ENCODE data around the gene KMT2A.
A peak's percentile ranks its signal among the peaks of the same experiment; 100 is the strongest.

Gene KMT2A

DNA sequence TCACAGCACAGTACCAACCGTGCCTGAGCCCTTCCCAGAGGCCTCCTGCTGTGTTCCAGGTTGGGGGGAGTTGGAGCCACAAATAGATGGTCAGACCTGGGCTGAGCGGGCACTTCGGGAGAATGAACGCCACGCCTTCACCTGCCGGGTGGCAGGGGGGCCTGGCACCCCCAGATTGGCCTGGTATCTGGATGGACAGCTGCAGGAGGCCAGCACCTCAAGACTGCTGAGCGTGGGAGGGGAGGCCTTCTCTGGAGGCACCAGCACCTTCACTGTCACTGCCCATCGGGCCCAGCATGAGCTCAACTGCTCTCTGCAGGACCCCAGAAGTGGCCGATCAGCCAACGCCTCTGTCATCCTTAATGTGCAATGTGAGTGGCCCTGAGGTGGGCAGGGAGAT is 95.8 kb downstream of the KMT2A start:
- DNase-seq (ENCODE audit: low read depth in 3 of 3, low spot score in 1 of 3), result no peak

DNA sequence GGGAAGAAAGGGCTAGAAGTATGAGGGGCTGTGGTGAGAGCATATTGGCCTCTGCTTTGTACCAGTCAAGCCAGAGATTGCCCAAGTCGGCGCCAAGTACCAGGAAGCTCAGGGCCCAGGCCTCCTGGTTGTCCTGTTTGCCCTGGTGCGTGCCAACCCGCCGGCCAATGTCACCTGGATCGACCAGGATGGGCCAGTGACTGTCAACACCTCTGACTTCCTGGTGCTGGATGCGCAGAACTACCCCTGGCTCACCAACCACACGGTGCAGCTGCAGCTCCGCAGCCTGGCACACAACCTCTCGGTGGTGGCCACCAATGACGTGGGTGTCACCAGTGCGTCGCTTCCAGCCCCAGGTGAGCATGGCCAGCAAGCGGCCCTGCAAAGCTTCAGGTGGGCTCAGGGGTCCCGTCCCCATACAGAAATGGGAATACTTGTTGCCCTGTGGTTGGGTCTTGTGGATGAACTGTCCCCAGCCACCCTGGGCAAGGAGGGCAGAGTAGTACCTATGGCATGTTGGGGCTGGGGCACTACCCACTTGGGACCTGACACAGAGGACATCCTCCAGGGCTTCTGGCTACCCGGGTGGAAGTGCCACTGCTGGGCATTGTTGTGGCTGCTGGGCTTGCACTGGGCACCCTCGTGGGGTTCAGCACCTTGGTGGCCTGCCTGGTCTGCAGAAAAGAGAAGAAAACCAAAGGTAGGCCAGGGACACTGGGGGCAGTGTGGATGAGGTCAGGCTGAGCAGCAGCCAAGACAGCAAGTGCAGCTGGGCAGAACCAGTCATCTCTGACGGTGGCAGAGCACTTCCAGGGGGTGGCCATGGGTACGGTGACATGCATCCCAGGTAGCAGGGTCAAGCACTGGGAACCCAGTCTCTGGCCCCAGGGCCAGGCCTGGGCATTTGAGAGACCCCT is 96.8 kb downstream of the KMT2A start:
- DNase-seq (ENCODE audit: low read depth in 3 of 3, low spot score in 1 of 3), result no peak

DNA sequence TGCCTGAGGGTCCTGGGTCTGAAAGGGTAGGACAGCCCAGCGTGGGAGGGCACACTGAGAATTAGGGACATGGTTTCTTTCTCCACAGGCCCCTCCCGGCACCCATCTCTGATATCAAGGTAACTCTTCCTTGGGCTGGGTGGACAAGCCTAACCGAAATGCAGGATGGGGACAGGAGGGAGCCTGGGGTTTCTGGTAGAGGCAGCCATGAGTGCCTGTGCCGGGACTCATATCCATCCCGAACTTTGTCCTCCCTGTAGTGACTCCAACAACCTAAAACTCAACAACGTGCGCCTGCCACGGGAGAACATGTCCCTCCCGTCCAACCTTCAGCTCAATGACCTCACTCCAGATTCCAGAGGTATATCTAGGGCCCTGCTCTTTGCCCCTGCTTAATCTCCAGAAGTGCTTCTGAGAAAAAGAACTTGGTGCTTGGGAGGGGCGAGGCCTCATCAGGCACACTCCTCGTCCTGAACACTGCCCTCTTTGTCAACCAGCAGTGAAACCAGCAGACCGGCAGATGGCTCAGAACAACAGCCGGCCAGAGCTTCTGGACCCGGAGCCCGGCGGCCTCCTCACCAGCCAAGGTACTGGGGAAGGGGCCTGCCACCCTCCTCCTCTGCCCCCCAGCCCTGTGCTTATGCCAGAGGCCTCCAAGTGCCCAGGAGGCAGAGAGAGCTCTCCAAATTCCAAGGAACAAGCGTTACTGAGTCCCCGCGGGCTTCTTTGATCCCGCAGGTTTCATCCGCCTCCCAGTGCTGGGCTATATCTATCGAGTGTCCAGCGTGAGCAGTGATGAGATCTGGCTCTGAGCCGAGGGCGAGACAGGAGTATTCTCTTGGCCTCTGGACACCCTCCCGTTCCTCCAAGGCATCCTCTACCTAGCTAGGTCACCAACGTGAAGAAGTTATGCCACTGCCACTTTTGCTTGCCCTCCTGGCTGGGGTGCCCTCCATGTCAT is 97.8 kb downstream of the KMT2A start:
- DNase-seq (ENCODE audit: low read depth in 3 of 3, low spot score in 1 of 3), result no peak

DNA sequence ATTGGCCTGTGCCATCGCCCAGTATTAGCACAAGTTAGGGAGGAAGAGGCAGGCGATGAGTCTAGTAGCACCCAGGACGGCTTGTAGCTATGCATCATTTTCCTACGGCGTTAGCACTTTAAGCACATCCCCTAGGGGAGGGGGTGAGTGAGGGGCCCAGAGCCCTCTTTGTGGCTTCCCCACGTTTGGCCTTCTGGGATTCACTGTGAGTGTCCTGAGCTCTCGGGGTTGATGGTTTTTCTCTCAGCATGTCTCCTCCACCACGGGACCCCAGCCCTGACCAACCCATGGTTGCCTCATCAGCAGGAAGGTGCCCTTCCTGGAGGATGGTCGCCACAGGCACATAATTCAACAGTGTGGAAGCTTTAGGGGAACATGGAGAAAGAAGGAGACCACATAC is 99.0 kb downstream of the KMT2A start:
- no peak for DNase-seq (ENCODE audit: low read depth in 3 of 3, low spot score in 1 of 3)

DNA sequence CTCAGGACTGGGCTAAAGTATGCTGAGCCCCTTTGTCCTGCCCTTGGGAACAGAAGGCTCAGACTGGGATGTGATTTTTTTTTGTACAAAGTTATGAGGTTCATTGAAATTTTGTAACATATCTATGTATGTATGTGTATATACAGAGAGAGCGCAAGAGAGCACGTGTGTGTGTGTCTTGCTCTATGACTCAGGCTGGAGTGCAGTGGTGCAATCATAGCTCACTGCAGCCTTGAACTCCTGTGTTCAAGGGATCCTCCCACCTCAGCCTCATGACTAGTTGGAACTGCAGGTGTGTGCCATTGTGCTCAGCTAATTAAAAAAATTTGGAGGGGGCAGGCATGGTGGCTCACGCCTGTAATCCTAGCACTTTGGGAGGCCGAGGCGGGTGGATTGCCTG is 100.4 kb downstream of the KMT2A start:
- DNase-seq (ENCODE audit: low read depth in 3 of 3, low spot score in 1 of 3), result no peak

DNA sequence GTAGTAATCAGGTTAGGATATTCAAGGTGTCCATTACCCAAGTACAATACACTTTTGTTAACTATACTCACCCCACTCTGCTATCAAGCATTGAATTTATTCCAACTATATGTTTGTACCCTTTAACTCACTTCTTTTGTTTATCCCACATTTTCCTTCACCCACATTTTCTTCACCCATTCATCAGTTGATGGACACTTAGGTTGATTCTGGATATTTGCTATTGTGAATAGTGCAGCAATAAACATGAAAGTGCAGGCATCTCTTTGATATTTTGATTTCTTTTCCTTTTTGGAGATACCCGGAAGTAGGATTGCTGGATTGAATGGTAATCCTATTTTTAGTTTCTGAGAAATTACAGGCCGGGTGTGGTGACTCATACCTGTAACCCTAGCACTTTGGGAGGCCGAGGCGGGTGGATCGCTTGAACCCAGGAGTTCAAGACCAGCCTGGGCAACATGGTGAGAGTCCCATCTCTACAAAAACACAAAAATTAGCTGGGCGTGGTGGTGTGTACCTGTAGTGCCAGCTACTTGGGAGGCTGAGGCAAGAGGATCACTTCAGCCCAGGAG is 101.2 kb downstream of the KMT2A start:
- DNase-seq (ENCODE audit: low read depth in 3 of 3, low spot score in 1 of 3), result no peak

DNA sequence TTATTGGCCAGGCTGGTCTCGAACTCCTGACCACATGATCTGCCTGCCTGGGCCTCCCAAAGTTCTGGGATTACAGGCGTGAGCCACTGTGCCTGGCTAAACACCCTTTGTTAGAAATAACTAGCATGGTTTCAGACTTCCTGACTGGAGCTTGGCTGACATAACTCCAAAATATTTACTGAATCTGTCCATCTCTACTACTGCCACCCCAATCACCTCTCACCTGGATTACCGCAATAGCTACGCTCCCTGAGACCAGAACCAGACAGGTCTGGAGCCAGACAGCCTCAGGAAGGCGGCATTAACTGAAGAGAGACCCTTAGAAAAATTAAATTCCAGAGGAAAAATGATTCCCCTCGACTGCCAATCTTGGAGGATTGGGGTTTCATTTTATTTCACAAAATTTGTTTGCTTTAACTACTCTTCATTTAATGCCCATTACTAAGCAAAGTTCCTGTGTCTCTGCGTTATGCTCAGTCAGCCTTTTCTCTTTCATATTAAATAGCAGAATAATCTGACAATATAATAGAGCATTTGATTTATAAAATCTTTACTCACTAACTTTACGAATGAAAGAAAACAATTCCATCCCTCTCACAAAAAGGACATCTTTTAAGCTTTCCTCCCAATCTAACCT is 107.8 kb downstream of the KMT2A start:
- no peak for DNase-seq (ENCODE audit: low read depth in 3 of 3, low spot score in 1 of 3)

DNA sequence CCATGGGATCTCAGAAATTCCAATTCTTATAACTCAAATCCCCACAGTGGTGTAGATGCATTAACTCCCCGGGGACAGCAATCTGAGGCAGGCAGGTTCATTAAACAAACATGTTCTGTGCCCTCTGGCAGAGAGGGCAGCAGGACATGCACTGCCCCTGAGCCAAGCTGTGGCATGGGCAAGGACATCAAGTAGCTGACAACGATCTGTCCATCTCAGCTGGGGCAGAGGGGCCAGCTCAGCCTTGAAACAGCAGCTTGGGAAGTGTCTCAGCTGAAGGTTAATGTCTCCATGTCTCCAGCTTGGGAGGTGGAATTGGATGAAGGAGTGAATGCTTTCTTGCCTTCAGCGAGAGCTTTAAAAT is 108.3 kb downstream of the KMT2A start:
- no peak for DNase-seq (ENCODE audit: low read depth in 3 of 3, low spot score in 1 of 3)

DNA sequence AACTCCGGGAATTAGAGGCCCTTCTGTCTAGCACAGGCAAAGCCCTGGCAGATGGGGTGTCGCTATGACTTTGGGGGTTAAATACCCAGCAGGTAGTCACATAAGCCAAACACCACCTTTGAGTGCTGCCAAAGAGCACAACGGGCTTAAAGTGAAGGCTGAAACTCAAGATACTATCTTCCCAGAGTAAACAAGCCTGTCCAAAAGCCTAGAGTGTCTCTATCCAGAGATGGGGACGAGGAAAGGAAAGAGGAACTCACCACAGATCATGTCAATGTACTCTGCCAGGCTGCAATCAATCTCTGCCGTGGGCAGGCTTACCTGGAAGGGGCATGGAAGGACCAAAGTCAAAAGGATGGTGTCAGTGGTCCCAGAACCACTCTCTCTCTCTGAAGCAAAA is 109.2 kb downstream of the KMT2A start:
- no peak for DNase-seq (ENCODE audit: low read depth in 3 of 3, low spot score in 1 of 3)

DNA sequence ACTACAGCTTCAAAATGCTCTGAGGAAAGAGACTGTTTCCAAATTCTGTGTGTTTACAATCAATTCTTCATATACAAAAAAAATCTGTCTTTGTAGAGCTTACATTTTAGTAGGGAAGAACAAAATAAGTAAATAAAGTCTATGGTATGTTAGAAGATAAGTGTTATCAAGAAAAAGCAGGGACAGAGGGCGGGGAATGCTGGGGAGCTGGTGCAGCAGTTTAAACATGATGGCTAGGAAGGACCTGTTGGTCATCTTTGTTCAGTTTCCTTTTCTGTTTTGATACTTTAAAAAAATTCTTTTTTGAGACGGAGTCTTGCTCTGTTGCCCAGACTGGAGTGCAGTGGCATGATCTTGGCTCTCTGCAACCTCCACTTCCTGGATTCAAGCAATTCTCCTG is 110.8 kb downstream of the KMT2A start:
- no peak for DNase-seq (ENCODE audit: low read depth in 3 of 3, low spot score in 1 of 3)

DNA sequence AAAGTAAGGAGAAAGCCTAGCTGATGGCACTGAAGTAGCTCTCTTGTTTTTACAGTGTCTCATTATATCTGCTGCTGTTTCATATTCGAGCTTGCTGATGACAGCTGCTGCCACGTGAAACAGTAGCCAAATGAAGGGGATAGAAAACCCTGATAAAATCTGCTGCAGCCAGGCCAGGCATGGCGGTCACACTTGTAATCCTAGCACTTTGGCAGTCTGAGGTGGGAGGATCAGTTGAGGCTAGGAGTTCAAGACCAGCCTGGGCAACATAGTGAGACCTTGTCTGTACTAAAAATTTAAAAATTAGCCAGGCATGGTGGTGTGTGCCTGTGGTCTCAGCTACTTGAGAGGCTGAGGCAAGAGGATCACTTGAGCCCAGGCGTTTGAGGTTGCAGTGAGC is 116.0 kb downstream of the KMT2A start:
- DNase-seq (ENCODE audit: low read depth in 3 of 3, low spot score in 1 of 3), result no peak

DNA sequence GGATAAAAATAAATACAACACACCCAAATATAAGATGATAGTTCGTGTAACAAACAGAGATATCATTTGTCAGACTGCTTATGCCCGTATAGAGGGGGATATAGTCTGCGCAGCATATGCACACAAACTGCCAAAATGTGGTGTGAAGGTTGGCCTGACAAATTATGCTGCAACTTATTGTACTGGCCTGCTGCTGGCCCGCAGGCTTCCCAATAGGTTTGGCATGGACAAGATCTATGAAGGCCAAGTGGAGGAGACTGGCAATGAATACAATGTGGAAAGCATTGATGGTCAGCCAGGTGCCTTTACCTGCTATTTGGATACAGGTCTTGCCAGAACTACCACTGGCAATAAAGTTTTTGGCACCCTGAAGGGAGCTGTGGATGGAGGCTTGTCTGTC is 124.5 kb downstream of the KMT2A start:
- no peak for DNase-seq (ENCODE audit: low read depth in 3 of 3, low spot score in 1 of 3)

DNA sequence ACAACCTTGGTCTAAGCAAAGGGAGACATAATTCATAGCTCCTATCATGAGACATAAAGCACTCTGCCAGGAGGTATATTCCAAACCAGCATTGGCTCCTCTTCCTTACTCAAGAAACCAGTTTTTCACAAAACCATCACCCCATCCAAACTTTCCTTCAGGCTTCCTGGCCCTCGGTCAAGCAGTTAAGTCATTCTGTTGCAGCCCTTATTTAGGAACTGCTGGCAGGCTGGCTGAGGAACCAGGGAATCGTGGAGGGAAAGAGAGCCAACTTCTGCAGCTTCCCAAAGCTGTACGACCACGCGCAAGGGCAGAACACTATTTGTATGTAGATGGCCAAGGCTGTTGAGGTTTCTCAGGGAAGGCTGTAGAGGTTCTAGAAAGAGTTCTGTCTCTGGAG is 128.8 kb downstream of the KMT2A start:
- no peak for DNase-seq (ENCODE audit: low read depth in 3 of 3, low spot score in 1 of 3)

DNA sequence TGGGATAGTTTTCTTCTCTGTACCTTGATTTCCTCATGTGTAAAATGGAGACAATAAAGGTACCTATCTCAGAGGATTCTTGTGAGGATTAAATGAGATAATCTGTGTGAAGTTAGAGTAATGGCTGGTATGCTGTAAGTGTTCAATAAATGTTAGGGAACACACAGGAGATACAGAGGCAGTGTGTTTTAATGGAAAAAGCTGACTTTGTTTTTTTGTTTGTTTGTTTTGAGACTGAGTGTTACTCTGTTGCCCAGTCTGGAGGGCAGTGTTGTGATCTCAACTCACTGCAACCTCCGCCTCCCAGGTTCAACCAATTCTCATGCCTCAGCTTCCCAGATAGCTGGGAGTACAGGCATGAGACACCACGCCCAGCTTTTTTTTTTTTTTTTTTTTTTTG is 133.4 kb downstream of the KMT2A start:
- no peak for DNase-seq (ENCODE audit: low read depth in 3 of 3, low spot score in 1 of 3)

DNA sequence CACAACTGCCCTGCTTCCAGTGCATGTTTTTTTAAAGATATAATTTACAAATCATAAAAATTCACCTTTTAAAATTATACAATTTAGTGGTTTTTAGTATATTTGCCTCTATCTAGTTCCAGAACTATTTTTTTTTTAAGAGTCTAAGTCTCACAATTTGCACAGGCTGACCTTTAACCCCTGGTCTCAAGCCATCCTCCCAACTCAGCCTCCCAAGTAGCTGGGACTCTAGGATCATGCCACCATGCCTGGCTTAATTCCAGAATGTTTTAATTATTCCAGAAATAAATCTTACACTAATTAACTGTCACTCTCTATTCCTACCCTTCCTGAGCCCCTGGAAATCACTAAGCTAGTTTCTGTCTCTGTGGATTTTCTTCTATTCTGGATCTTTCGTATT is 134.5 kb downstream of the KMT2A start:
- DNase-seq (ENCODE audit: low read depth in 3 of 3, low spot score in 1 of 3), result no peak

DNA sequence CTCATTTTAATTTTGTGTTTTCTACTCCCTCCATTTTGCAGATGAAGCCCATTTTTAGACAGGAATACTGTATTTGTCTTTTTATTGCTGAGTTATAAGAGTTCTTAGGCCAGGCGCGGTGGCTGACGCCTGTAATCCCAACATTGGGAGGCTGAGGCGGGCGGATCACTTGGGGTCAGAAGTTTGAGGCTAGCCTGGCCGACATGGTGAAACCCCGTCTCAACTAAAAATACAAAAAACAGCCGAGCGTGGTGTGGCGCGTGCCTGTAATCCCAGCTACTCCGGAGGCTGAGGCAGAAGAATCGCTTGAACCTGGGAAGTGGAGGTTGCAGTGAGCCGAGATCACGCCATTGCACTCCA is 135.4 kb downstream of the KMT2A start:
- peak in 1 of 3 donors; percentile 10 for DNase-seq (ENCODE audit: low read depth in 3 of 3, low spot score in 1 of 3)

DNA sequence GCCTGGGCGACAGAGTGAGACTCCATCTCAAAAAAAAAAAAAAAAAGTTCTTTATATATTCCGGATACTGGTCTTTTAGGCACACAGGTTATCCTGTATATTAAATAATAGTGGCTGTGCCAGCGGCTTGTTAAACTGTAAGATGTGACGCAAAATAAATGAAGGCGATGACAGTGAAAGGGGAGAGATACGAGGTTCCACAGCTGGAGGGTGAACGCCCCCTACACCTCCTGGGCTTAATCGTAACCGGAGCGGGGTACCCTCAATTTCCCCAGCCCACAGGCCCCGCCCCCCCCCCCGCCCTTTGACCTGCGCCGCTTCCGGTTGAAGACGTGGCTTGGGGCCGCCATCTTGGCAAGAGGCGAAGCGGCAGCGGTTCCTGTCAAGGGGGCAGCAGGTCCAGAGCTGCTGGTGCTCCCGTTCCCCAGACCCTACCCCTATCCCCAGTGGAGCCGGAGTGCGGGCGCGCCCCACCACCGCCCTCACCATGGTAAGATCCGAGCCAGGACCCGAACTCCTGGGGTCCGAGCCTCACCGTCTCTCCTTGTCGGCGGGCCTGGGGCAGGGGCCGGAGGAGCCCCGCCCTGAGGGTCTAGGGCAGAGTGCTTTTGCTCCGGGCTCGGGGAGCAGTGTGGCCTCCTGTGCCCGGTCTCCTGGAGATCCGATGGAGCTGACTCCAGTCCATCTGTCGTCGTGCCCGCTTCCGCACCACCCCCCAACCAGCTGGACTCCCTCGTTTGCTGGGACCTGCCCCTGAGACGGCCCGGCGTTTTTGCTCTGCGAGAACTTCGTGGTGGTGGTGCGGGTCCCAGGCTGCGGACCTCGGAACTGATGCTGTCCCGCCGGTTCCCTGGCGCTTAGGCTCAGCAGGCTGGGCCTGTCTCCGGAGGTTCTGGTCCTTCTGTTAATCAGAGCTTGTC is 136.0 kb downstream of the KMT2A start, which contains the start of gene ARCN1:
ARCN1 (plus strand) TSS at position 349 of the 920 bp plus-strand sequence; CDS start at position 488, 139 bp downstream.
- peak; percentile 45 to 60 (median 59) for DNase-seq (ENCODE audit: low read depth in 3 of 3, low spot score in 1 of 3)

DNA sequence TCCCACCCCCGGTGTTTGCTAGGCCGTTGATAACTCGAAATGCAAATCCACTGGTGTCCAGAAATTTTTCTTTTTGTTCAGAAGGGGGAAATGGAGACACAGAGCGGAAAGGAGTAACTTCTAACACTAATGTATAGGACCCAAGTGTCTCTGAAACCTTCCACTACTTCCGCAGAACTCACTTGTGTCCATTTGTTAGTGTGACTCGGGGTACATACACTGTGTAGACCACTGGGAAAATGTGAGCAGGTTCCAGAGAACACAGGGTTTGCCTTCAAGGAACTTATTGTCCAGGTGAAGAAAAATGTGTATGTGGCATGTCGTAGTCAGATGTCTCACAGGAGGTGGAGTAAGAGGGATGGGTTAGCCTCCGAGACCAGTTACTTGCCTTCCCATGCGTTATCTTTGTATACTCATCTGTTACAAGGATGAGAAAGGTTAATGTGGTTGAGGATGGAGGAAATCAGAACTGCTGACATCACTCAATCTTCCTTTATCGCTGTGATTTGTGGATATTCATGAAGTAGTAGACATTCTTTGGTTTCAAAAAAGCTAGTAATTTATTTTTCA is 136.8 kb downstream of the KMT2A start:
- DNase-seq (ENCODE audit: low read depth in 3 of 3, low spot score in 1 of 3), result no peak

DNA sequence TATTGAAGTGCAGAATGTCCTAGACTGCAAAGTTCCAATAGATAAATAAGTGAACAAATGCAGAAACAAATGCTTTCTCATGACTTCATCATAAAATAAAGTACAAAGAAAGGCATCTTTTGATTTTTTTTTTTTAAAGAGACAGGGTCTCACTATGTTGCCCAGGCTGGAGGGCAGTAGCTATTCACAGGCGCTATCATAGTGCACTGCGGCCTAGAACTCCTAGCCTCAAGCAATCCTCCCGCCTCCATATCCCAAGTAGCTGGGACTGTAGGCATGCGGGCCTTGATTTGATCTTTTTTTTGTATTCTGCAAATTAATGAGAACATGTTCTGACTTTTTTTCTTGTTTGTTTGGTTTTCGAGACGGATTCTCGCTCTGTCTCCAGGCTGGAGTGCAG is 138.3 kb downstream of the KMT2A start:
- DNase-seq (ENCODE audit: low read depth in 3 of 3, low spot score in 1 of 3), result no peak

Measured in stimulated activated CD4-positive, alpha-beta T cell treated with anti-CD3 and anti-CD28 coated beads, TNF-alpha, amount 100 ng/mL, for 1 hour (primary cell).